OCI-LY1 (cell line): ENCODE measurements around the gene TULP3.
"Not testable (repeated sequence)": the region's sequence is repeated elsewhere in the genome, so short reads cannot be mapped to it uniquely, and the experiment has no call there.

Source experiments
- H2AFZ ChIP-seq: fragments of 200-600 bp; sonication (generic), shearing (Covaris generic); 2 replicates; pipeline ENCODE4 v1.6.0; 2014; ENCODE audit warnings: antibody characterized with exemption, mild to moderate bottlenecking, low read length
- H3F3A ChIP-seq: fragments of 200-600 bp; sonication (generic), shearing (Covaris generic); 2 replicates; pipeline ENCODE4 v1.6.0; 2014; ENCODE audit warnings: mild to moderate bottlenecking, antibody characterized with exemption, low read length, moderate library complexity; ENCODE audit not compliant: insufficient read depth
- H3K27ac ChIP-seq: fragments of 200-600 bp; sonication (generic); 2 replicates; pipeline ENCODE4 v1.5.1; 2014; ENCODE audit warnings: low read length, mixed run types, mild to moderate bottlenecking, low read depth; ENCODE audit not compliant: poor library complexity, severe bottlenecking
- H3K27me3 ChIP-seq: fragments of 200-600 bp; sonication (generic); 2 replicates; pipeline ENCODE4 v1.6.0; 2014; ENCODE audit warnings: antibody characterized with exemption, mild to moderate bottlenecking, low read length, moderate library complexity; ENCODE audit not compliant: insufficient read depth
- H3K36me3 ChIP-seq: fragments of 200-600 bp; sonication (generic); 2 replicates; pipeline ENCODE4 v1.6.1; 2014; ENCODE audit warnings: mild to moderate bottlenecking, antibody characterized with exemption, low read length, moderate library complexity, mixed read lengths; ENCODE audit not compliant: insufficient read depth
- H3K4me1 ChIP-seq: fragments of 200-600 bp; sonication (generic); 2 replicates; pipeline ENCODE4 v1.5.1; 2014; ENCODE audit warnings: mild to moderate bottlenecking, low read length, moderate library complexity; ENCODE audit not compliant: insufficient read depth, severe bottlenecking
- H3K4me2 ChIP-seq: fragments of 200-600 bp; sonication (generic), shearing (Covaris generic); 2 replicates; pipeline ENCODE4 v1.6.1; 2014; ENCODE audit warnings: low read length
- H3K4me3 ChIP-seq: fragments of 200-600 bp; sonication (generic); 2 replicates; pipeline ENCODE4 v1.5.1; 2014; ENCODE audit warnings: low read length, low read depth, mild to moderate bottlenecking, mixed read lengths; ENCODE audit not compliant: poor library complexity, severe bottlenecking
- H3K79me2 ChIP-seq: fragments of 200-600 bp; shearing (Covaris generic); 2 replicates; pipeline ENCODE4 v1.6.1; 2016; ENCODE audit warnings: mixed run types, low read length, mixed read lengths; ENCODE audit not compliant: insufficient read depth
- H3K9ac ChIP-seq: fragments of 200-600 bp; sonication (generic), shearing (Covaris generic); 2 replicates; pipeline ENCODE4 v1.6.1; 2014; ENCODE audit warnings: mild to moderate bottlenecking, low read length, mixed read lengths
- H3K9me2 ChIP-seq: fragments of 200-600 bp; sonication (generic), shearing (Covaris generic); 2 replicates; pipeline ENCODE4 v1.6.1; 2014; ENCODE audit warnings: low read depth, mild to moderate bottlenecking, low read length, mixed read lengths
- H3K9me3 ChIP-seq: fragments of 200-600 bp; shearing (Covaris generic); 2 replicates; pipeline ENCODE4 v1.6.1; 2014; ENCODE audit warnings: low read length, mixed read lengths
- H4K20me1 ChIP-seq: fragments of 200-600 bp; sonication (generic), shearing (Covaris generic); 2 replicates; pipeline ENCODE4 v1.6.0; 2016; ENCODE audit warnings: mild to moderate bottlenecking, low read length; ENCODE audit not compliant: insufficient read depth
- CTCF ChIP-seq: fragments of 200-600 bp; sonication (generic), shearing (Covaris generic); IDR thresholded peaks from 2 replicates; pipeline ENCODE4 v1.5.1; 2017; ENCODE audit warnings: mild to moderate bottlenecking, antibody characterized with exemption, low read length, moderate library complexity, mixed read lengths
- EZH2 ChIP-seq: fragments of 200-600 bp; sonication (generic), shearing (Covaris generic); IDR thresholded peaks from 2 replicates; pipeline ENCODE4 v1.8.0; 2017; ENCODE audit warnings: borderline replicate concordance, mixed run types, mild to moderate bottlenecking, antibody characterized with exemption, low read length, moderate library complexity, mixed read lengths

Gene TULP3

DNA sequence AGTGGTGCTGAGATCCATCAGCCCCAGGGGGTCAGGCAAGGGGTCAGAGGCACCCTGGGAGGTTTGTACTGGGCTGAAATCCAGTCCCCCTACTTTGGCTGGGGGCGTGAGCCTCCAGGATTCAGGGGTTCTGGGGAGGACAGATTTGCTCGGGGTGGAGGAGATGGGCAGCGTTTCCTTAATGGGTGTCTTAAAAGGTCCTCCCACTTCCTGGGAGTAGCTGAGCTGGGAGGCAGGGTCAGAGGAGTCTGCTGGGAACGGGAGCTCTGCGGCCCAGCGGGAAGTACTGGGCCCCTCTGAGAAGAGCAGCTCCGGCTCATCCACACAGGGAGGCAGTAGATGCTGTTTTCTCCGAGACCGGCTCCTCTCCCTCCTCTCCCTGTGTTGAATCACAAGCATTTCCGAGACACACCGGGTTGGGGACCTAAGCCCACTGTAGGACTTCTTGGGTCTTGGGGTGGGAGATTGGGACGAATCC is 31.7 kb upstream of the TULP3 start:
- H3K4me2 ChIP-seq = no peak overlapping the region
- no peaks in the 10 kb centered on the region for H3K9me3 ChIP-seq
- TF ChIP-seq CTCF = no peak
- no peak for TF ChIP-seq EZH2
- no peak overlapping the region for H3K9ac ChIP-seq
- no peaks in the 10 kb centered on the region for H3K27me3 ChIP-seq
- H3K4me1 ChIP-seq = no peaks in the 10 kb centered on the region
- no peak overlapping the region for H3K27ac ChIP-seq
- H4K20me1 ChIP-seq = no peaks in the 10 kb centered on the region
- no peaks in the 10 kb centered on the region for H3F3A ChIP-seq
- H3K9me2 ChIP-seq = no peaks in the 10 kb centered on the region
- H3K36me3 ChIP-seq = peaks cover 55% of the 10 kb centered on the region
- H3K4me3 ChIP-seq = no peak overlapping the region
- no peak overlapping the region for H2AFZ ChIP-seq
- H3K79me2 ChIP-seq = no peaks in the 10 kb centered on the region

DNA sequence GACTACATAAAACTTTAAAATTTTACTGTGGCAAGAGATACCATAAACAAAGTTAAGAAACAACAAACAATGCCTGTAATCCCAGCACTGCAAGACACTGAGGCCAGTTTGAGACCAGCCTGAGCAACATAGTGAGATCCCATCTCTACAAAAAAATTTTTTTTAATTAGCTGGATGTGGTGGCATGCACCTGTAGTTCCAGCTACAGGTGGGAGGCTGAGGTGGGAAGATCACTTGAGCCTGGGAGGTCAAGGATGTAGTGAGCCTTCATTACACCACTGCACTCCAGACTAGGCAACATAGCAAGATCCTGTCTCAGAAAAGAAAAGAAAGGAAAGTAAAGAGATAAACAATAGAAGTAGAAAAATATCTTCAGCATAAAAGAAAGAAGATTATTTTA is 30.5 kb upstream of the TULP3 start:
- no peak overlapping the region for H3K9ac ChIP-seq
- H3K36me3 ChIP-seq = peaks cover 67% of the 10 kb centered on the region
- no peaks in the 10 kb centered on the region for H3K79me2 ChIP-seq
- H2AFZ ChIP-seq = no peak overlapping the region
- H3K4me3 ChIP-seq = no peak overlapping the region
- H3K9me2 ChIP-seq = no peaks in the 10 kb centered on the region
- H3K9me3 ChIP-seq = no peaks in the 10 kb centered on the region
- H3K27me3 ChIP-seq = no peaks in the 10 kb centered on the region
- no peak for TF ChIP-seq CTCF
- H4K20me1 ChIP-seq = no peaks in the 10 kb centered on the region
- H3K4me1 ChIP-seq = no peaks in the 10 kb centered on the region
- no peak overlapping the region for H3K27ac ChIP-seq
- H3K4me2 ChIP-seq = no peak overlapping the region
- no peaks in the 10 kb centered on the region for H3F3A ChIP-seq

DNA sequence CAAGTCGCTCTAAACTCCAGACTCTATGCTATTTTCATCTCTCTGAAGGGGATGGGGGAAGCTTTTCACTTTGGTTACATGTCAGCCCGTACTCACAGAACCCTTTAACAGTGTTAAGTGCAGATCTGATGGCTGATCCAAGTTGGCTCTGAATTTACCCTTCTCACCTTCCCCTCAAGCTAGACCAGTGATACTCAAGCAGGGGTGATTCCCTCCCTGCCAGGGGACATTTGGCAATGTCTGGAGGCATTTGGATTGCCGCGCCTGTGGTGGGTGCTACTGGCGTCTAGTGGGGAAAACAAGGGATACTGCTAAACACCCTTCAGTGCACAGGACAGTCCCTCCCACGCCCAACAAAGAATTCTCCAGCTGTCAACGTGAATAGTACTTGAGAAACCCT is 27.8 kb upstream of the TULP3 start:
- no peak overlapping the region for H3K4me2 ChIP-seq
- no peak overlapping the region for H3K9ac ChIP-seq
- no peak overlapping the region for H3K27ac ChIP-seq
- H3K4me1 ChIP-seq = no peaks in the 10 kb centered on the region
- no peak overlapping the region for H2AFZ ChIP-seq
- no peaks in the 10 kb centered on the region for H3F3A ChIP-seq
- H4K20me1 ChIP-seq = no peaks in the 10 kb centered on the region
- H3K27me3 ChIP-seq = no peaks in the 10 kb centered on the region
- peaks cover 89% of the 10 kb centered on the region for H3K36me3 ChIP-seq
- no peak overlapping the region for H3K4me3 ChIP-seq
- no peaks in the 10 kb centered on the region for H3K79me2 ChIP-seq
- TF ChIP-seq CTCF (no peak), EZH2 (no peak)
- no peaks in the 10 kb centered on the region for H3K9me2 ChIP-seq
- no peaks in the 10 kb centered on the region for H3K9me3 ChIP-seq

DNA sequence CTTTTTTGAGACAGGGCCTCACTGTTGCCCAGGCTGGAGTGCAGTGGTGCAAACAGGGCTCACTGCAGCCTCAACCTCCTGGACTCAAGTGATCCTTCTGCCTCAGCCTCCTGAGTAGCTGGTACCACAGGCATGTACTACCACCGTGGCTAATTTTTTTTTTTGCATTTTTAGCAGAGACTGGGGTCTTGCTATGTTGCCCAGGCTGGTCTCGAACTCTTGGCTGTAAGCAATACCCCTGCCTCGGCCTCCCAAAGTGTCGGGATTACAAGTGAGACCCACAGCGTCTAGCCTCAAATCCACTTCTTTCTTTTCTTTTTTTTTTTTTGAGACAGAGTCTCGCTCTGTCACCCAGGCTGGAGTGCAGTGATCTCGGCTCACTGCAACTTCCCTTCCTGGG is 27.3 kb upstream of the TULP3 start:
- H3K9me2 ChIP-seq, H4K20me1 ChIP-seq, H3K4me2 ChIP-seq, H3K27me3 ChIP-seq, H3K4me1 ChIP-seq, H3K9me3 ChIP-seq, H3K4me3 ChIP-seq, H2AFZ ChIP-seq, H3F3A ChIP-seq, H3K9ac ChIP-seq, H3K79me2 ChIP-seq, H3K27ac ChIP-seq: not testable (repeated sequence)
- H3K36me3 ChIP-seq = peaks cover 91% of the 10 kb centered on the region
